Sigmoid colon (tissue), 7 donors: ENCODE measurements around the gene ADCY3. TPM values are rescaled to one million over a fixed set of nuclear protein-coding genes. Genes with fewer than 3 reads are reported as not detected.

Source experiments
- DNase-seq: peaks from one replicate; pipeline ENCODE4 v3.0.0-alpha.2; 2019
- H3K27ac ChIP-seq, 4 donors: fragments of 200-600 bp; sonication (generic); one replicate each; pipeline ENCODE4 v1.5.1; 2016 to 2019; ENCODE audit warnings: mild to moderate bottlenecking in 1 of 4
- H3K27me3 ChIP-seq, 3 donors: fragments of 200-600 bp; sonication (generic); one replicate each; pipeline ENCODE4 v1.5.1; 2019; ENCODE audit warnings: mild to moderate bottlenecking in 1 of 3
- H3K36me3 ChIP-seq, 4 donors: fragments of 200-600 bp; sonication (generic); one replicate each; pipeline ENCODE4 v1.5.1; 2016 to 2019
- H3K4me1 ChIP-seq, 4 donors: fragments of 200-600 bp; sonication (generic); one replicate each; pipeline ENCODE4 v1.5.1; 2017 to 2019
- H3K4me3 ChIP-seq, 4 donors: fragments of 200-600 bp; sonication (generic); one replicate each; pipeline ENCODE4 v1.5.1; 2017 to 2019; ENCODE audit warnings: mild to moderate bottlenecking in 2 of 4, moderate library complexity in 1 of 4
- H3K9me3 ChIP-seq, 4 donors: fragments of 200-600 bp in 3 of 4; sonication (generic) in 3 of 4; one replicate each; pipeline versions ENCODE4 v1.5.1 to v1.6.1; 2013 to 2019
- EP300 ChIP-seq, 4 donors: sonication (generic); formaldehyde crosslinking; IDR thresholded peaks; one replicate each; pipeline ENCODE4 v1.6.1; 2017; ENCODE audit warnings: antibody characterized with exemption in 4 of 4
- POLR2A ChIP-seq, 2 donors: fragments of 450-650 bp; IDR thresholded peaks; one replicate each; pipeline ENCODE4 v1.6.1; 2016; ENCODE audit warnings: antibody characterized with exemption in 2 of 2, mild to moderate bottlenecking in 2 of 2, moderate library complexity in 2 of 2
- POLR2AphosphoS5 ChIP-seq, 4 donors: sonication (generic); formaldehyde crosslinking; IDR thresholded peaks; one replicate each; pipeline ENCODE4 v1.6.1; 2017; ENCODE audit warnings: antibody characterized with exemption in 4 of 4
- WGBS, 2 donors: extraction: QIAGEN DNeasy Blood & Tissue Kit; methylation state at CpG; one replicate each; pipeline ENCODE4 v1.1.7; 2013; 5-methylcytosine and 5-hydroxymethylcytosine counted together
- intact Hi-C: fragments of 100-400 bp; cut with DNase I; formaldehyde crosslinking; loops from one replicate; pipeline ENCODE4 v1.15.1; 2023
- polyA plus RNA-seq, 3 donors: library from polyadenylated mRNA; stranded (reverse); fragments of 200-250 nt; gene quantifications; one replicate each; pipeline ENCODE4 v1.2.3, GENCODE V29; 2013
- total RNA-seq, 4 donors: library from RNA; depleted of rRNA; stranded (reverse); fragments of >200 nt; gene quantifications; one replicate each; pipeline ENCODE4 v1.1.0, GENCODE V29; 2016
- TF ChIP-seq, protein P1 (sequence below), 4 experiments: fragments of 450-650 bp in 3 of 4; fragments of 200-600 bp in 1 of 4; IDR thresholded peaks; one replicate each; pipeline ENCODE4 v1.5.1; 2016 to 2019; ENCODE audit warnings: antibody characterized with exemption in 4 of 4, mild to moderate bottlenecking in 3 of 4, moderate library complexity in 2 of 4
- donor health status: healthy with polysubstance abuse.
- donor health status: Bipolar disorder and iron deficiency.
- donor health status: healthy.

ADCY3 gene
- total and polyA plus RNA-seq, 7 donors, result 3.5 to 43.8 (median 17.5) TPM

DNA sequence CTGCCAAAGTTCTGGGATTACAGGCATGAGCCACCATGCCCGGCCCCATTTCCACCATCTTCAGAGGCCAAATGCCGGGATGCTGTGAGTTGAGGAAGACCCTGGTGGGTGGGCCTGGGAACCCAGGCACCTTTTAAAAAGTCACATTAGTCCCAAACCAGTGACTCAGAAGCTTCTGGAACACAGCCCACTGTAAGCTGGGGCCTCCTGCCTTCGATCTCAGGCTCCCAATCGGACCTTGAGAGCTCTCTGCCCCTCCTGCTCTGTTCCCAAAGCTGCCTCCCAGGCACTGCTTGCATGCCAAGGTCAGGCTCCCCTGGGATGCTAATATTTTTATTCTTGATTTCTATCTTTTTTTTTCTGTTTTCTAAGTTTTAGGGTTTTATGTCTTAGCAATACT, 4.2 kb downstream of the ADCY3 start:
- intact Hi-C loops, result no loop called here
- Histone ChIP-seq H3K27me3 (no peaks in the 10 kb centered on the region), H3K4me3 (no peak overlapping the region), H3K36me3 (no peaks in the 10 kb centered on the region), H3K27ac (no peak overlapping the region), H3K4me1 (peaks cover 0 to 25% (median 15%) of the 10 kb centered on the region in 4 donors), H3K9me3 (no peaks in the 10 kb centered on the region)
- no peak for DNase-seq
- WGBS, 2 donors, result 87% methylated on average over 4 of the region's 4 CpGs
- TF ChIP-seq POLR2A (IDR thresholded peaks at IDR 0.05) (no peak), EP300 (IDR thresholded peaks at IDR 0.05) (no peak), POLR2AphosphoS5 (IDR thresholded peaks at IDR 0.05) (no peak)
- TF ChIP-seq, protein P1, sequence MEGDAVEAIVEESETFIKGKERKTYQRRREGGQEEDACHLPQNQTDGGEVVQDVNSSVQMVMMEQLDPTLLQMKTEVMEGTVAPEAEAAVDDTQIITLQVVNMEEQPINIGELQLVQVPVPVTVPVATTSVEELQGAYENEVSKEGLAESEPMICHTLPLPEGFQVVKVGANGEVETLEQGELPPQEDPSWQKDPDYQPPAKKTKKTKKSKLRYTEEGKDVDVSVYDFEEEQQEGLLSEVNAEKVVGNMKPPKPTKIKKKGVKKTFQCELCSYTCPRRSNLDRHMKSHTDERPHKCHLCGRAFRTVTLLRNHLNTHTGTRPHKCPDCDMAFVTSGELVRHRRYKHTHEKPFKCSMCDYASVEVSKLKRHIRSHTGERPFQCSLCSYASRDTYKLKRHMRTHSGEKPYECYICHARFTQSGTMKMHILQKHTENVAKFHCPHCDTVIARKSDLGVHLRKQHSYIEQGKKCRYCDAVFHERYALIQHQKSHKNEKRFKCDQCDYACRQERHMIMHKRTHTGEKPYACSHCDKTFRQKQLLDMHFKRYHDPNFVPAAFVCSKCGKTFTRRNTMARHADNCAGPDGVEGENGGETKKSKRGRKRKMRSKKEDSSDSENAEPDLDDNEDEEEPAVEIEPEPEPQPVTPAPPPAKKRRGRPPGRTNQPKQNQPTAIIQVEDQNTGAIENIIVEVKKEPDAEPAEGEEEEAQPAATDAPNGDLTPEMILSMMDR (IDR thresholded peaks at IDR 0.05), result no peak

DNA sequence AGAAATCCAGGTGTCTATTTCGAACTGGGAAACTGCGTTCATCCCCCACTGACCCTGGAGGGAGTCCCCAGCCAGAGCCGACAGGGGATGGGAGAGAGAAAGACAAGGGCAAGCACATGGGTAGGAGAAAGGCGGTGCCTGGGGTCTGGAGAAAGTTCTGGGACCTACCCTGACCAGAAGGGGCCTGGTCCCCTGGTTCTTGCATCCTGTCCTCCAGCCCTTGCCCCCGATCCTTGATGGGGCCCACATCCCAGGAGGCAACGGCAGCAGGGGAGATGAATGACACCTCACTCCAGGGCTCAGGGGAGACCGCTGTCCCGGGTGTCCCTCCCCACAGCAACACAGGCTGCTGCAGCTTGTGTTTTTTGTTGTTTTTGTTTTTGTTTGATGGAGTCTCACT, 4.9 kb downstream of the ADCY3 start:
- H3K4me1 ChIP-seq, result peaks cover 0 to 21% (median 10%) of the 10 kb centered on the region in 4 donors
- no peak for DNase-seq
- H3K27ac ChIP-seq, result no peak overlapping the region

DNA sequence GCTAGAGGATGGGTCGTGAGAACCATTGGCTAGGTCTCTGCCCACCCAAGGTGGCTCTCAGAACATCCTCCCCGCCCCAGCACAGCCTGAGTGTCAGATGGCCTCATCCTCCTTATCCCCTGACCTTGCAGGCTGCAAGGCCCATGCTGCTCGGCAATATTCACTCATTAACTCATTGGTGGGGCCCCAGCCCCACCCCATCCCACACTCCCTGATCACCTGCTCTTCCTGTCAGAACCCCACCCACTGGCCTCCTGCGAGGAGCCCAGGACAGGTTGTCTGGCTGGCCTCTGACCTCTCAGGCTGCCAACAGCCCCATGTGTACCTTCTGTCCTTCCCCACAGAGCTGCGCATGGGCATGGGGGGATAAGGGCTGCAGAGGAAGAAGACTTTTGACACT, 5.3 kb downstream of the ADCY3 start:
- no peaks in the 10 kb centered on the region for H3K9me3 ChIP-seq
- no peaks in the 10 kb centered on the region for H3K36me3 ChIP-seq
- TF ChIP-seq, protein P1 (IDR thresholded peaks at IDR 0.05), result no peak
- TF ChIP-seq POLR2A (IDR thresholded peaks at IDR 0.05), result no peak
- TF ChIP-seq EP300 (IDR thresholded peaks at IDR 0.05), result no peak
- no peak for TF ChIP-seq POLR2AphosphoS5 (IDR thresholded peaks at IDR 0.05)
- H3K27me3 ChIP-seq, result no peaks in the 10 kb centered on the region
- no peak for DNase-seq
- peaks cover 0 to 21% (median 10%) of the 10 kb centered on the region in 4 donors for H3K4me1 ChIP-seq
- H3K4me3 ChIP-seq, result no peak overlapping the region
- no peak overlapping the region for H3K27ac ChIP-seq
- 52 to 69% methylated on average over 5 of the region's 5 CpGs for WGBS, 2 donors
- intact Hi-C loops, result no loop called here

More for the DNA sequence above, 4.9 kb downstream of the ADCY3 start:
- intact Hi-C loops, result no loop called here
- no peaks in the 10 kb centered on the region for H3K27me3 ChIP-seq
- TF ChIP-seq POLR2AphosphoS5 (IDR thresholded peaks at IDR 0.05) (no peak), EP300 (IDR thresholded peaks at IDR 0.05) (no peak), POLR2A (IDR thresholded peaks at IDR 0.05) (no peak)
- TF ChIP-seq, protein P1 (IDR thresholded peaks at IDR 0.05), result no peak
- H3K4me3 ChIP-seq, result no peak overlapping the region
- no peaks in the 10 kb centered on the region for H3K9me3 ChIP-seq
- no peaks in the 10 kb centered on the region for H3K36me3 ChIP-seq
- 78 to 87% methylated on average over 8 of the region's 8 CpGs for whole genome bisulfite sequencing, 2 donors

DNA sequence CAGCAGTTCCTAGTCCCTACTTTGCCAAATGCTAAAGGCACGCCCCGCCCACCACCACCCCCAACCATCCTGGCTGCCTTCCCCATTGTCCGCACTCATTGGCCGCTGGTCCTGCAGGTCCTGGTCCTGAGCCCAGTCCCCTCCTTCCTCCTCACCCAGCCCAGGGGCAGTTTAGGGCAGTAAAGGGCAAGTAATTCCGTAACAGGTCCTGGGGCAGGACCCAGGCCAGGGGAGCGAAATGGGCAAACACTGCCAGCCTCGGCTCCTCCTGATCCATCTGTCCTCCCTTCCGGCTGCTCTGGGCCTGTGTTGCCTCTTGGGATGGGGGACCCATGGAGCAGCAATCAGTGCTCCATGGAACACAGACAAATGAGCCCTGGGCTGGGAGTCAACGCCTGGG, 6.1 kb downstream of the ADCY3 start:
- TF ChIP-seq POLR2A (IDR thresholded peaks at IDR 0.05), result no peak
- TF ChIP-seq EP300 (IDR thresholded peaks at IDR 0.05), result no peak
- TF ChIP-seq POLR2AphosphoS5 (IDR thresholded peaks at IDR 0.05), result no peak
- Histone ChIP-seq H3K36me3 (no peaks in the 10 kb centered on the region), H3K9me3 (no peaks in the 10 kb centered on the region), H3K4me1 (peaks cover 0 to 16% (median 3%) of the 10 kb centered on the region in 4 donors), H3K27ac (no peak overlapping the region), H3K27me3 (no peaks in the 10 kb centered on the region), H3K4me3 (no peak overlapping the region)
- 90 to 91% methylated on average over 9 of the region's 9 CpGs for WGBS, 2 donors
- peak; percentile 53 for DNase-seq
- intact Hi-C loops, result no loop called here

DNA sequence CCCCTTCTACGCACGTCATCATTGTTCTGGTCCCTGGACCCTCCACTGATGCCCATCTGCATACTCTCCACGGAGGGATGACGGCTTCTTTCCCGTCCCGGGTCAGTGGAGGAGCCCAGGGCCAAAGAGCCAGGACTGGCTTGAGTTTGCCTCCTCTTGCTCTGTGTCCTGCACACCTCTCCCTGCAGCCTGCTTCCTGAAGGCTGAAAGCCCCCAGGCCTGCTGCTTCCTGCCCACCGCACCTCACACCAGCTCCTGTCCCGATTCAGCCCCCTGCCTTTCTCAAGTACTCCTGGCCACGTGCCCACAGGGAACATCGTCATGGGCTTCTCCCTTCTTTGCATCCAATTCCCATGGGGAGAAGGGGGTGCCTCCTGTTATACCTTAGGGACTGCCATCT, 7.1 kb downstream of the ADCY3 start:
- DNase-seq, result no peak
- 72 to 78% methylated on average over 10 of the region's 10 CpGs for WGBS, 2 donors

More for the DNA sequence above, 7.1 kb downstream of the ADCY3 start:
- Histone ChIP-seq H3K9me3 (no peaks in the 10 kb centered on the region), H3K4me1 (peaks cover 0 to 6% (median 0%) of the 10 kb centered on the region in 4 donors), H3K4me3 (no peak overlapping the region), H3K36me3 (no peaks in the 10 kb centered on the region), H3K27me3 (no peaks in the 10 kb centered on the region), H3K27ac (no peak overlapping the region)
- TF ChIP-seq POLR2A (IDR thresholded peaks at IDR 0.05) (no peak), POLR2AphosphoS5 (IDR thresholded peaks at IDR 0.05) (no peak), EP300 (IDR thresholded peaks at IDR 0.05) (no peak)
- TF ChIP-seq, protein P1 (IDR thresholded peaks at IDR 0.05), result no peak
- intact Hi-C loops, result no loop called here
